ENCODE data around the gene TSC22D2.

Gene TSC22D2

DNA sequence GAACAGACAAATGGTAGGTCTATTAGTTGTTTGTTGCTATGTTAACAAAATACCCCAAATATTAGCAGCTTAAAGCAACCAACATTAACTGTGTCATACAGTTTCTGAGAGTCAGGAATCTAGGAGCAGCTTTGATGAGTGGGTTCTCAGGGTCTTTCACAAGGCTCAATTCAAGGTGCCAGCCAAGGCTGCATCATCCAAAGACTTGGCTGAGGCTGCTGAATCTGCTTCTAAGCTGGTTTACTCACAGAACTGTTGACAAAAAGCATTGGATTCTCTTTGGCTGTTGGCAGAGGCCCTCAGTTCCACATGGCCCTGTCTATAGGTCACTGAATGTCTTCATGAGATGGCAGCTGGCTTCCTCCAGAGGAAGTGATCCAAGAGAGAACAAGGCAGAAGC, 40.3 kb upstream of the TSC22D2 start:
- TF ChIP-seq, protein P1, sequence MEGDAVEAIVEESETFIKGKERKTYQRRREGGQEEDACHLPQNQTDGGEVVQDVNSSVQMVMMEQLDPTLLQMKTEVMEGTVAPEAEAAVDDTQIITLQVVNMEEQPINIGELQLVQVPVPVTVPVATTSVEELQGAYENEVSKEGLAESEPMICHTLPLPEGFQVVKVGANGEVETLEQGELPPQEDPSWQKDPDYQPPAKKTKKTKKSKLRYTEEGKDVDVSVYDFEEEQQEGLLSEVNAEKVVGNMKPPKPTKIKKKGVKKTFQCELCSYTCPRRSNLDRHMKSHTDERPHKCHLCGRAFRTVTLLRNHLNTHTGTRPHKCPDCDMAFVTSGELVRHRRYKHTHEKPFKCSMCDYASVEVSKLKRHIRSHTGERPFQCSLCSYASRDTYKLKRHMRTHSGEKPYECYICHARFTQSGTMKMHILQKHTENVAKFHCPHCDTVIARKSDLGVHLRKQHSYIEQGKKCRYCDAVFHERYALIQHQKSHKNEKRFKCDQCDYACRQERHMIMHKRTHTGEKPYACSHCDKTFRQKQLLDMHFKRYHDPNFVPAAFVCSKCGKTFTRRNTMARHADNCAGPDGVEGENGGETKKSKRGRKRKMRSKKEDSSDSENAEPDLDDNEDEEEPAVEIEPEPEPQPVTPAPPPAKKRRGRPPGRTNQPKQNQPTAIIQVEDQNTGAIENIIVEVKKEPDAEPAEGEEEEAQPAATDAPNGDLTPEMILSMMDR (IDR thresholded peaks at IDR 0.05; ENCODE audit: low read depth, low read length, missing control alignments) = no peak
- DNase-seq (ENCODE audit: low read depth) = no peak
- H3K4me3 ChIP-seq (ENCODE audit: low read depth, low read length) = no peak overlapping the region

DNA sequence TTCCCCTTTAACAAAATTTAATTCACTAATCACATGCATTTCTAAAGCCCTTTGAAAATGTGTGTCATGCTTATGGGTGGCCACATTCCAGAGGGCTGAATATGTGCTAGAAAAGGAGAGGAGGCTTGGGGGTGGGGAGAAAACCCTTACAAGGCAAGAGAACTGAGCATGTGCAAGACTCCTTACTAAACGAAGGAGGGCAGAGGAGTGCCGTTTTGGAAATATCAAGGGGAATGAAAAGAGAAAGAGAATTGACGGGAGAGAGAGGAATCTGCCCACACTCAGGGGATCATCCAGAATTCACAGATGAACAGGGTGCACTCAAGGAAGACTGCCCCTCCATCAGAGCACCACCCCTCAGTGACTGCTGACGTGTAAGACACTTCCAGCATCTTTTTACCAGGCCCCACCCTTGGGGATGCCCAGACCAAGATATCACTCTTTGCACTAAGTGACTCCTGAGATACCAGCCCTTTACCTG, 37.9 kb upstream of the TSC22D2 start:
- H3K4me3 ChIP-seq (ENCODE audit: low read depth, low read length) = no peak overlapping the region
- DNase-seq (ENCODE audit: low read depth) = no peak
- TF ChIP-seq, protein P1 (IDR thresholded peaks at IDR 0.05; ENCODE audit: low read depth, low read length, missing control alignments) = no peak

DNA sequence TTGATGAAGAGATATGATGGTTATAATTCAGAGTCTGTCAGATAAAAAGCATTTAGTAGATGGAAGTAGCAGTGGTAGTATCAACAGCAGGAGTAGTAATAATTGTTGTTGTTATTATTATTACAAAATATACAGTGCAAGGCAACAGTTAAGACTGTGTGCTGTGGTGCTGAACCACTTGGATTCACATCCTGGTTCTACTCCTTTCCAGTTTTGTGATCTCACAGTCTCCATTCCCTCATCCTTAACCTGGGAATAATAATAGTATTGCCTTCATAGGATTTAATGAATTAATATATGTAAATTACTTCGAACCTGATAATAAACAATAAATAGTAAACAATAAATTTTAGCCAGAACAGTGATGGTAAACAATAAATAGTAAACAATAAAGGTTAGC, 37.1 kb upstream of the TSC22D2 start:
- TF ChIP-seq, protein P1 (IDR thresholded peaks at IDR 0.05; ENCODE audit: low read depth, low read length, missing control alignments) = no peak
- DNase-seq (ENCODE audit: low read depth) = no peak
- H3K4me3 ChIP-seq (ENCODE audit: low read depth, low read length) = no peak overlapping the region

DNA sequence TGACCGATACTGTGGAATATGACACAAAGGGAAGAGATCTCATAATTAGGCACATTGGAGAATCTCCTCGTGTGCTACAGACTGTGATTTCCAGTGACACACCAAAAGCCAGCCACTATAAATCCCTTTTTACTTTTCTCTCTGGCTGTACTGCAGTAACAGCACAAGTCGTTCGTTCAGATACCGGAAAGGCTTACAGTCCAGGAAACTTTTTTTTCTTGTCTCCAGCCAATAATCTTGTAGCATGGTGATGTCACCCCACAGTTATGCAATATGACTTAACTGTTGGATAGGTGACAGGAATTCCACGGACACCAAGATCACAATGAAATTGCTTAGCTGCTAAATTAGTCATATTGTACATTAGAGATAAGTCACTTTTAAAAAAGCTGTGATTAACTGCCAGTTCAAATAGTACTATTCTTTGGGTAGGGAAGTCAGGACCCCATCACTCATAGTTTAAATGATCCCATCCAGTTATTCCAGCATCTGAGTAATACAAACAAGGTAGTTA, 36.3 kb upstream of the TSC22D2 start:
- no peak for DNase-seq (ENCODE audit: low read depth)
- no peak overlapping the region for H3K4me3 ChIP-seq (ENCODE audit: low read depth, low read length)
- TF ChIP-seq, protein P1 (IDR thresholded peaks at IDR 0.05; ENCODE audit: low read depth, low read length, missing control alignments) = no peak

DNA sequence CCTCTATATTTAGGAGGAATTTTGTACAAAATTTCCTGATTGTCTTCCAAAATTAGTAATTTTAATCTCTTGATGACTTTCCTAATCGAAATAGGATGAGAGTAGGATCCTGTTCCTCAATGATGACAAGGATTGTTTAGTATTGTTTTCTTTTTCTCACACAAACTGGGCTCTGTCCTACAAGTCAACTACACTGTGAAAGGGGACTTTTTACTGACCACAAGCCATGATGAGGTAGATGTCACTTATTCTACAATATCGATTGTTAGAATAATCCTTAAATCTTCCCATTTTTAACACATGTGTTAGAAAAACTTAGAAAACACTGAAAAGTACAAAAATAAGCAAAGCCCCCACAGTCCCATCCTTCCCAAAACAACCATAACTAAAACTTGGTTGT, 35.8 kb upstream of the TSC22D2 start:
- no peak for DNase-seq (ENCODE audit: low read depth)
- TF ChIP-seq, protein P1 (IDR thresholded peaks at IDR 0.05; ENCODE audit: low read depth, low read length, missing control alignments) = no peak
- no peak overlapping the region for H3K4me3 ChIP-seq (ENCODE audit: low read depth, low read length)

DNA sequence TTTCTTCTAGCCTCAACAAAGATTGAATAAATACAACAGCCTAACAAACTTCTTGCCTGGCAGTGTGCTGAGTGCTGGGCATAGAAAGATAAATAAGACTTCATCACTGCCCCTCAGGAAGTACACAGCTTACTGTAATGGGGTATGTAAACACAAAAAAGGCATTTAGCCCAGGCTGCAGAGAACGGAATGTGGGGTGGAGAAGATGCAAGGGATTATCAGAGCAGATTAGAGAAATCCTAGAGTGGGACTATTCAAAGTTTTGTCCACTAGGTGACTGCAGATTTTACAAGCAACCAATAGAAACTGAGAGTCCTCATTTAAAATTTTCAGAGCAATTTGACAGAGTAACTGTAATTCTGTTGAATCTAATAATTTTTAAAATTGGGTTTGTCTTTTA, 35.4 kb upstream of the TSC22D2 start:
- no peak for DNase-seq (ENCODE audit: low read depth)
- no peak overlapping the region for H3K4me3 ChIP-seq (ENCODE audit: low read depth, low read length)
- TF ChIP-seq, protein P1 (IDR thresholded peaks at IDR 0.05; ENCODE audit: low read depth, low read length, missing control alignments) = peak; percentile 29

DNA sequence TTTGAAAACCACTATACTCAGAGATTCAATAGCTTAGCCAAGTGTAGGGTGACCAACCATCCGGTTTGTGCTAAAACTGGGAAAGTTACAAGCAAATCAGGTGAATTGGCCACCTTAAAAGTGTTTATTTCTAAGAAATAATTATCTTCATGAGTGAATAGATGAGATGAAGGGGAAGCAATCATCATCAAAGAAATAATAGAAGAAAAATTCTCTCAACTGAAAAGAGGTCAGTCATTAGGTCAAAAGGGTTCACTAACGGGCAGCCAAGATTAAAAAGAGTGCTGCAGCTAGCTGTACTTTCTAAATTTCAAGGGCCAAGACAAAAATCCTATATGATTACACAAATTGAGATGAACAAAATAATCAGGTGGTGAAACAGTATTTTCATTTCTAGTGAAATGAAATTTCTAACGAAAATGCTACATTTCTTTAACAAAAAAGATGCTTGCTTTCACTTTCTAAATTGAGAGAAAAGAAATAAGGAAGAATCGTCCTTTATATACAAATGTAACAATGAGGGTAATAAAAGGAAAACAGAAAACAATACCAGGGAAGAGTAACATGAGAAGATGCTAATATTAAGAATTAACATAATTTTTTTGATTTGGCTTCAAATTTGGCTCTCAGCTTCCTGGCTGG, 34.7 kb upstream of the TSC22D2 start:
- no peak overlapping the region for H3K4me3 ChIP-seq (ENCODE audit: low read depth, low read length)
- DNase-seq (ENCODE audit: low read depth) = no peak
- TF ChIP-seq, protein P1 (IDR thresholded peaks at IDR 0.05; ENCODE audit: low read depth, low read length, missing control alignments) = no peak

All from GM12864 (cell line).